B cell (primary cell): ENCODE measurements around the gene TRIM4. TPM values are rescaled to one million over a fixed set of nuclear protein-coding genes. Genes with fewer than 3 reads are reported as not detected.

Source experiments
- ATAC-seq: fragments of 200-7000 bp; cut with Tn5 transposase; one replicate; pipeline ENCODE4 v1.10.0; 2021; ENCODE audit warnings: low read depth, mild to moderate bottlenecking, moderate number of reproducible peaks, moderate library complexity
- CTCF ChIA-PET: fragments of 350-600 bp; sonication (Branson Sonifier 250); formaldehyde crosslinking; loops from one replicate; lab custom pipeline; 2021; ENCODE audit warnings: antibody characterized with exemption, inconsistent platforms; lab: Charles Lee
- POLR2A ChIA-PET: fragments of 350-600 bp; sonication (Branson Sonifier 250); formaldehyde crosslinking; loops from one replicate; lab custom pipeline; 2021; ENCODE audit warnings: antibody characterized with exemption; lab: Charles Lee
- DNase-seq: peaks from one replicate; pipeline ENCODE4 v3.0.0; 2013
- H2AFZ ChIP-seq: 2 replicates; pipeline ENCODE4 v1.6.1; 2012; ENCODE audit warnings: mild to moderate bottlenecking, low read depth, low read length; ENCODE audit not compliant: insufficient read depth, poor library complexity, severe bottlenecking
- H3K27ac ChIP-seq, 2 donors: 1 replicate in 1 of 2; 2 replicates in 1 of 2; pipeline ENCODE4 v1.5.1; 2012 to 2013; ENCODE audit warnings: low read length in 2 of 2, mild to moderate bottlenecking in 2 of 2, moderate library complexity in 1 of 2
- H3K27me3 ChIP-seq, 4 experiments: fragments of 200-600 bp in 1 of 4; sonication (generic) in 1 of 4; replicated peaks in 1 of 4; 1 replicate in 2 of 4; 2 replicates in 2 of 4; pipeline versions ENCODE4 v1.6.1 to v1.7.0; 2013 to 2016; ENCODE audit warnings: low read length in 3 of 4, mild to moderate bottlenecking in 2 of 4, mixed read lengths in 1 of 4, moderate library complexity in 1 of 4; ENCODE audit not compliant: insufficient read depth in 4 of 4, control insufficient read depth in 3 of 4; ENCODE audit errors: control extremely low read depth in 1 of 4
- H3K36me3 ChIP-seq, 2 experiments: replicated peaks in 1 of 2; 1 replicate in 1 of 2; 2 replicates in 1 of 2; pipeline versions ENCODE4 v1.6.1 to v1.7.1; 2013; ENCODE audit warnings: low read length in 1 of 2; ENCODE audit not compliant: insufficient read depth in 2 of 2, control insufficient read depth in 1 of 2; ENCODE audit errors: control extremely low read depth in 1 of 2, extremely low read depth in 1 of 2
- H3K4me1 ChIP-seq, 2 donors: fragments of 200-600 bp in 1 of 2; sonication (generic) in 1 of 2; 1 replicate in 1 of 2; 2 replicates in 1 of 2; pipeline versions ENCODE4 v1.5.1 to v1.6.1; 2013 to 2017; ENCODE audit warnings: low read length in 2 of 2; ENCODE audit not compliant: control insufficient read depth in 2 of 2, insufficient read depth in 2 of 2
- H3K4me2 ChIP-seq: replicated peaks from 2 replicates; pipeline ENCODE3; 2012; ENCODE audit warnings: mild to moderate bottlenecking, low read depth, low read length; ENCODE audit not compliant: poor library complexity, severe bottlenecking
- H3K4me3 ChIP-seq, 5 experiments: fragments of 200-600 bp in 1 of 5; sonication (generic) in 1 of 5; 1 replicate in 3 of 5; 2 replicates in 2 of 5; pipeline versions ENCODE4 v1.5.1 to v1.7.0; 2011 to 2016; ENCODE audit warnings: low read length in 4 of 5, mild to moderate bottlenecking in 4 of 5, low read depth in 2 of 5, control low read depth in 1 of 5, moderate library complexity in 1 of 5; ENCODE audit not compliant: insufficient read depth in 1 of 5; ENCODE audit errors: control extremely low read depth in 1 of 5, extremely low read depth in 1 of 5
- H3K79me2 ChIP-seq: fragments of 200-600 bp; sonication (generic); one replicate; pipeline ENCODE4 v1.6.0; 2016; ENCODE audit warnings: low read length; ENCODE audit not compliant: control insufficient read depth, insufficient read depth
- H3K9ac ChIP-seq: fragments of 200-600 bp; sonication (generic); 2 replicates; pipeline ENCODE4 v1.6.1; 2017; ENCODE audit warnings: mild to moderate bottlenecking, low read length, moderate library complexity
- H3K9me3 ChIP-seq, 3 donors: one replicate each; pipeline versions ENCODE4 v1.6.1 to v1.7.1; 2013; ENCODE audit warnings: low read length in 2 of 3; ENCODE audit not compliant: control insufficient read depth in 2 of 3, insufficient read depth in 1 of 3; ENCODE audit errors: control extremely low read depth in 1 of 3
- H4K20me1 ChIP-seq: 2 replicates; pipeline ENCODE4 v1.6.0; 2012; ENCODE audit warnings: mild to moderate bottlenecking, low read length; ENCODE audit not compliant: insufficient read depth, control insufficient read depth, poor library complexity, severe bottlenecking
- H3K27ac Mint-ChIP-seq: one replicate; pipeline ENCODE4 v1.8.0; 2021; ENCODE audit warnings: mixed read lengths
- H3K27me3 Mint-ChIP-seq: one replicate; pipeline ENCODE4 v1.8.0; 2021; ENCODE audit warnings: mixed read lengths
- H3K4me1 Mint-ChIP-seq: one replicate; pipeline ENCODE4 v1.8.0; 2021; ENCODE audit warnings: mixed read lengths
- H3K4me3 Mint-ChIP-seq: one replicate; pipeline ENCODE4 v1.8.0; 2021; ENCODE audit warnings: mixed read lengths
- H3K9me3 Mint-ChIP-seq: one replicate; pipeline ENCODE4 v1.8.0; 2022; ENCODE audit warnings: mixed read lengths; ENCODE audit not compliant: insufficient read depth
- EZH2 ChIP-seq: IDR thresholded peaks from 2 replicates; pipeline ENCODE4 v1.6.1; 2012; ENCODE audit warnings: borderline replicate concordance, low read depth, mild to moderate bottlenecking, moderate library complexity, low read length; ENCODE audit not compliant: insufficient read depth, poor library complexity, severe bottlenecking
- WGBS: methylation state at CpG from one replicate; pipeline ENCODE4 v1.1.5; 2013; ENCODE audit warnings: missing lambda C conversion rate; ENCODE audit not compliant: insufficient coverage; 5-methylcytosine and 5-hydroxymethylcytosine counted together
- intact Hi-C: fragments of 100-400 bp; cut with micrococcal nuclease; formaldehyde crosslinking; loops from one replicate; pipeline ENCODE4 v1.10.0; 2022
- polyA plus RNA-seq: library from polyadenylated mRNA; depleted of rRNA; stranded (reverse); fragments of >200 nt; gene quantifications from 2 replicates; pipeline ENCODE4 v1.2.3, GENCODE V29; 2012
- total RNA-seq, 2 donors: library from RNA; stranded (reverse); fragments of 120-200 nt in 1 of 2; gene quantifications; 1 replicate in 1 of 2; 2 replicates in 1 of 2; pipeline versions ENCODE4 v1.2.3 to v1.2.4, GENCODE V29; 2013 to 2022
- TF ChIP-seq, protein P1 (sequence below): fragments of 200-600 bp; IDR thresholded peaks from one replicate; pipeline ENCODE4 v1.8.0; 2022; ENCODE audit warnings: antibody characterized with exemption, mild to moderate bottlenecking

TRIM4 gene
- total and polyA plus RNA-seq, 2 donors (not counting 1 experiment from before 2014, with no cell fraction given), result 14.2 to 56.7 TPM

DNA sequence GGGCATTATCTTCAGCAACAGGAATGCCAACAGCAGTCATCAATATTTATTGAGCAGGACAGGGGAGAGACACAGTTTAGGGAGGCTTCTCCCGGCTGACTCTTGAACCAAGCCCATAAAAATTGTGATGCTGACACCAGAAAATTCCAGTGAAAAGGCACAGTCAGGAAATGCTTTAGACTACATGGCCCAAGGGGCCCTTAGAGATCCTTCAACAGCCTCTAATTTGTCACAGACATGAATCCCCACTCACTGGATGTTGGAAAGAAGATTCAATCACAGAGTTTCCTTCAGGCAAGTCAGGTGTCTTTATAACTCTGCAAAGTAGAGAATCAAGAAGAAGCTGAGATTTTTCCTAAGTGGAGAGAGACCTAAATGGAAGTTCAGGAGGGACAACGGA lies 8.9 kb upstream of the TRIM4 start:
- DNase-seq, result no peak
- intact Hi-C loops, result no loop called here
- ATAC-seq, result no peak
- Histone ChIP-seq H3K4me1 (peaks cover 6 to 12% of the 10 kb centered on the region in 2 donors), H3K79me2 (no peaks in the 10 kb centered on the region), H3K4me3 (no peak overlapping the region), H2AFZ (no peak overlapping the region), H3K27me3 (peaks cover 0 to 40% (median 26%) of the 10 kb centered on the region in 4 experiments), H3K4me2 (no peak overlapping the region), H4K20me1 (no peaks in the 10 kb centered on the region), H3K27ac (no peak overlapping the region), H3K9me3 (no peaks in the 10 kb centered on the region), H3K36me3 (no peaks in the 10 kb centered on the region), H3K9ac (no peak overlapping the region)
- H3K4me3 Mint-ChIP-seq, result no peak overlapping the region
- POLR2A ChIA-PET, result no interaction called here
- peaks cover 1% of the 10 kb centered on the region for H3K4me1 Mint-ChIP-seq
- CTCF ChIA-PET, result no interaction called here
- peaks cover 65% of the 10 kb centered on the region for H3K27me3 Mint-ChIP-seq
- no peak overlapping the region for H3K27ac Mint-ChIP-seq
- no peaks in the 10 kb centered on the region for H3K9me3 Mint-ChIP-seq
- TF ChIP-seq, protein P1, sequence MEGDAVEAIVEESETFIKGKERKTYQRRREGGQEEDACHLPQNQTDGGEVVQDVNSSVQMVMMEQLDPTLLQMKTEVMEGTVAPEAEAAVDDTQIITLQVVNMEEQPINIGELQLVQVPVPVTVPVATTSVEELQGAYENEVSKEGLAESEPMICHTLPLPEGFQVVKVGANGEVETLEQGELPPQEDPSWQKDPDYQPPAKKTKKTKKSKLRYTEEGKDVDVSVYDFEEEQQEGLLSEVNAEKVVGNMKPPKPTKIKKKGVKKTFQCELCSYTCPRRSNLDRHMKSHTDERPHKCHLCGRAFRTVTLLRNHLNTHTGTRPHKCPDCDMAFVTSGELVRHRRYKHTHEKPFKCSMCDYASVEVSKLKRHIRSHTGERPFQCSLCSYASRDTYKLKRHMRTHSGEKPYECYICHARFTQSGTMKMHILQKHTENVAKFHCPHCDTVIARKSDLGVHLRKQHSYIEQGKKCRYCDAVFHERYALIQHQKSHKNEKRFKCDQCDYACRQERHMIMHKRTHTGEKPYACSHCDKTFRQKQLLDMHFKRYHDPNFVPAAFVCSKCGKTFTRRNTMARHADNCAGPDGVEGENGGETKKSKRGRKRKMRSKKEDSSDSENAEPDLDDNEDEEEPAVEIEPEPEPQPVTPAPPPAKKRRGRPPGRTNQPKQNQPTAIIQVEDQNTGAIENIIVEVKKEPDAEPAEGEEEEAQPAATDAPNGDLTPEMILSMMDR, result no peak
- TF ChIP-seq EZH2, result no peak
- WGBS, result 89% methylated on average over 2 of the region's 2 CpGs

DNA sequence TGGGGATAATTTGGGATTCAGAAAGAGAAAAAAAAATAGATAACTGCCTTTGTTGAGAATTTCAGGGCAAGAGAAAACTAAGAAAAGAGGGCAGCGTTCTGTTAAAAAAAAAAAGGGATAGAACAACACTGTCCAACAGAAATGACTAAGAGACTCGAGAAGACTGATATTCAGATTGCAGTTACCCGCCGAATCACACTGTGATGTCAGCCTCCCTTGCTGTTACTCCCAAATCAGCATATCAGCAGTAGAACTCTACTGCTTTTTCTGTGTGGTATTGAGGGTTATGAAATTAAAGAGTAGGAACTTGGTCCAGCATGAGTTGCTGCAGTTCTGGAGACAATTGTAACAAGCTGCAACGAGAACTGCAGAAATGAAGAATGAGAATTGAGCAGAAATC lies 8.2 kb upstream of the TRIM4 start:
- Mint-ChIP-seq H3K9me3 (no peaks in the 10 kb centered on the region), H3K27me3 (peaks cover 64% of the 10 kb centered on the region), H3K27ac (no peak overlapping the region), H3K4me3 (no peak overlapping the region), H3K4me1 (peaks cover 1% of the 10 kb centered on the region)
- no peak for TF ChIP-seq EZH2
- TF ChIP-seq, protein P1, result no peak
- intact Hi-C loops, result no loop called here
- H3K27me3 ChIP-seq, result peaks cover 0 to 33% (median 23%) of the 10 kb centered on the region in 4 experiments
- ATAC-seq (no peak), DNase-seq (no peak)
- H4K20me1 ChIP-seq, result no peaks in the 10 kb centered on the region
- ChIA-PET POLR2A (no interaction called here), CTCF (no interaction called here)
- H3K36me3 ChIP-seq, result no peaks in the 10 kb centered on the region
- H3K79me2 ChIP-seq, result no peaks in the 10 kb centered on the region
- peaks cover 6 to 12% of the 10 kb centered on the region in 2 donors for H3K4me1 ChIP-seq
- no peak overlapping the region for H3K4me2 ChIP-seq
- H2AFZ ChIP-seq, result no peak overlapping the region
- no peak overlapping the region for H3K9ac ChIP-seq
- WGBS, result 100% methylated on average over 2 of the region's 5 CpGs
- no peaks in the 10 kb centered on the region for H3K9me3 ChIP-seq
- H3K27ac ChIP-seq, result no peak overlapping the region
- no peak overlapping the region for H3K4me3 ChIP-seq
